NCI-H2029 (cell line): ENCODE measurements around the gene NHSL1.

Experiments
- DNase-seq: peaks from one replicate; lab custom pipeline; 2025; lab: John Stamatoyannopoulos, UW

The NHSL1 gene

DNA sequence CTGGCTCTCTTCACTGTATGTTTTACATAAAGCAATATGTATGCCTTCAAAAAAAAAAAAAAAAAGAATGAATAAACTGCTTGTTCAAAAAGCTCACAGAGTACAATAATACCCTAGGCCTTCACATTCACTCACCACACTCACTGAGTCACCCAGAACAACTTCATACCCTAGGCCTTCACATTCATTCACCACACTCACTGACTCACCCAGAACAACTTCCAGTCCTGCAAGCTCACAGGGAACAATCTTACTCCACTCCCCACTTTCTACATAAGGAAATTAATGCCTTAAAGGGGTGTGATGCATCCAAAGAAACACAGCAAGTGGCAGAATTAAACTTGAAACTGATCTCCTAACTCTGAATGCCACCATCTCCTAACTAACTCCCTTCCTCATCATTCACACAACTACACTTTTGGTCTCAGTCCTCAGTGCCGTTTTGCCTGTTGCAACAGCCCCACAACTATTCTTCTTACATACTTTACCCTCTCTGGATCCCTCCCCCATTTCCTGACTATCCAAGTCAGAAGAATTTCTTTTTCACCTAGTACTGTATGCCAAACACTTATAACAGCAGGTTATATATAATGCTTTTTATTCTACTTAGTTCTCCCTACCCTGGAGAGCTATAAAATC is 34.2 kb downstream of the NHSL1 start:
- no peak for DNase-seq

DNA sequence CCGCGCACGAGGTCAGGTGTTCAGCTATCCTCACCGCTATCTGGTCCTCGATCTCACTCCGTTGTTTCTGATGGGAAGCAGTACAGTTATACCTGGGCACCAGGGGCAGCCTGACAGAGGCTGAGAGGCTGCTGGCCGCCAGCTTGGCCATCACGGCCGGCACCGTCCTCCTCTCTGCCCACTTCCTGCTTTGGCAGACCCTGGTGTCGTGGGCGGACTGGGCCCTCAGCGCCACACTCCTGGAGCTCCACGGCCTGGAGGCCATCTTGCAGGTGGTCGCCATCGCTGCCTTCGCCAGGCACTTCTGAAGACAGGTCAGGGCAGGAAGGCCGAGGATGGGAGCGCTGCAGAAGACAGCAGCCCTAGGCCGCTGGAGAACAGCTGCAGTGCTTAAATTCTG is 35.2 kb downstream of the NHSL1 start:
- DNase-seq, result no peak

GRCh38 chr6:138461647-138462046 is 37.6 kb downstream of the NHSL1 start:
- DNase-seq, result no peak

- DNase-seq, result no peak
These were observed 42.9 kb downstream of the NHSL1 start for GRCh38 chr6:138456401-138456790.

DNA sequence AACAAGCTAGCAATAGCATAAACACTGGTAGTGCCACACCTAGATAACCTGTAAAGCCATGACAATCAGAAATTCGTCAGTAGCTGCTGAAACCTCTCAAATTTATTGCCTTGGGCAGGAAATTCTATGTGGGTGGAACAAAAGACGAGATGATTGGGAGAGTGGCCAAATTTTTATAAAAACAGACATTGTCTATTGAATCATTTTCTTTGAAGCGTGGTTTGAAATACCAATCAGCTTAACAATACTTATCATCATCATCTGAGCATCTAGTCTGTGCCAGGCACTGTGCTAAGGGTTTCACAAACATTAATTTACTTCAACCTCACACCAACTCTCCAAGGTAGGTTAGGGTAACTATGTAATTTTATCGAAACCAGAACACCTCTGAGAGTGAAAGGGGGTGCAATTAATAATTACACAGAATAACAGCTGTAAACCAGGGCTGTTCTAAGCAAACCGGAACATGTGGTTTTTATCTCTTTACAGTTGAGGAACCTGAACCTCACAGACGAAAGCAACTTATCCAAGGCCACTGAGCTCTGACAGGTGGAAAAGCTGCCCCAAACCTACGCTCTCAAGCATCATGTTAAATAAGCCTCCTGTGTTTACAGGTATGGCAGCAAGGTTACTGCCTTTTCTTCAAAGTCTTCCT is 43.4 kb downstream of the NHSL1 start:
- no peak for DNase-seq

DNA sequence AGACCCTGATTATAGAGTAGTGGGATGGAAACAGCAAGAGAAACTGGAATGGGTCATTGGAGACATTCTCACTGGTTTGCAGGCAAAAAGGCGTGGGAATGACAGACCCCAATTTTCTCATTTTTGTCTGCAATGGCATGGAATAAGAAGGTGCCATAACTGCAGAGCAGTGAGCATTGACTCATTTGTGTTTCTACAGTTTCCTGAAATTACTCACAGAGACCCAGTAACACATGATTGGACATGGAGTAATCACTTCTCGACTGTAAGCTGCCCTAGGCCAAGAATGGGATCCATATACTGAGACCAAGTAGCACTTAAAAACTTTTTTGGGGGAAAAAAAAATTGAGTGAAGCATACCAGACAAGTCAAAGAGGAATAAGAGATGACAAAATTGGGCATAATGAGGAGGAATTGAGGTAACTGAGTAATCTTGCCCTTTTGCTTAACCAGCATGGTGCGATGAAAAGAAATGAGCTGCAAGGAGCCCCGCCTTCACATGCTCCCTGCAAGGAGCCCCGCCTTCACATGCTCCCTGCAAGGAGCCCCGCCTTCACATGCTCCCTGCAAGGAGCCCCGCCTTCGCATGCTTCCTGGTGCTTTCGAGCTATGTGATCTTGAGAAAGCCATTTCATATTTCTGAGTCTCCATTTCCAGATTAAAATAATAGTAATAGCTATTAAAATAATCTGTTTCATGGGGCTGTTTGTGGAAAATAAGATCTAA is 44.1 kb downstream of the NHSL1 start:
- no peak for DNase-seq

- no peak for DNase-seq
These were observed 48.3 kb downstream of the NHSL1 start for GRCh38 chr6:138451043-138451442.

DNA sequence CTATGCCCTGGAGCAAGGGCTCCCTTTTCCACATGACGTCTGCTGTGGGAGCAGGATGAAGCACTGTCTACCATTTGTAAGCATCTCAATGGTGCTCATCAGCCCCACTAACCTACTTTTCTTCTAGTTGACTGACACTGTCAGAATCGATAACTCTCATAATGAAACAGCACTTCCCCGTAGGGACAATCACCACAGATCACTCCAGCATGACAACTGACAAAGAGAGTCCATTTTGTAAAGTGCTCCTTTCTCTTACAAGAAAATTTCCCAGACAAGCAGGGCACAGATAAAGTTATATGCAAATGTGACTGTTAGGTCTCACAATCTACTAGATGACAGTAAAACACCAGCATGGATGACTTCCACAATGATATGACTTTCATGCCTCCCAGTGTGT is 48.8 kb downstream of the NHSL1 start:
- DNase-seq, result no peak

DNA sequence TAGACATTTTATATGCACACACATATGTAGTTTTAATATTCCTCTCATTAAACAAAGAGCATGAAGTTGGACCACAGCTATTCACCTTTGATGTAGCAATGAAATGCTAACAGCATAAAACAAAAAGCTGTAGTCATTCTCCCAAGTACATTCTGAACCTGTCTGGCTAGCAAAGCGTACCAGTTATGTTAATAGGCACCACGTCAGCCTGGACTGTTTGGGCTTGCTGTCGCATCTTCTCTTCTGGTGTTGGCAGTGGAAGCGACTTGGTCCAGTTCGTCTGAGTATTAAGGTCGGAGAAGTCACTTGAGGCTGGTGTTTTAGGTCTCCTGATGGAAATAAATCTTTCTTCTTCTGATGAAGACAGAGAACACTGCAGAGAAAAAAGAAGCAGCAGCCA is 52.5 kb downstream of the NHSL1 start:
- DNase-seq, result no peak

DNA sequence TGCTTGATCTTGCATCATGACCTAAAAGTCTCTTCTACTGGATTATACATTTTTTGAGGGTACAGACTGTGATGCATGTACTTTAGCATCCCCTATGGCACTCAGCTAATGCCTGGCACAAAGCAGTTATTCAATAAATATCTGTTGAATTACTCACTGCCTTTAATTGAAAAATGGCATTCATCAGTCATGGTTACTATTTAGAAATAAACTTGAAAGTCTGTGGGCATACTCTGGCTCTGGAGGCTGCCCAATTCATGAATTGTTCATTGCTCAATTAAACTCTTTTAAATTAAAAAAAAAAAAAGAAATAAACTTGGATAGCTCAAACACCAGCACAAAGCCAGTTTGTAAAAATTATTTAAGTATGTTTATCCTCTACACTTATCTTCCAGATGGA is 55.3 kb downstream of the NHSL1 start:
- DNase-seq, result no peak

DNA sequence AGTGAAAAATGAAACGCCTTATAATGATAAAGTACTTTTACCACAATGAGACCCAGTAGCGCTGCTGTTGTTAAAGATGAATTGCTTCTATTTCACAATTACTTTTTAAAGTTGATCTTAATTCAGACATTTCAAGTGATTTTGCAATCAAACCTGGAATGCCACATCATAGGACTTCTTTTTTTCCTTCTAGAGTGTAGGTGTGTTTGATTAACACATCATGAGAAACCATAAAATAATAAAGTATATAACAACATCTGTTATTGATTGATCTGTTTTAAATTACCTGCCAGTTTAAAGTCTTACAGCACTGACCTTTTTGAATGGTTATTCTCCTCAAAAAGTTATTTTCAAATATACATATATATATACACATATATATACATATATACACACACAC is 56.6 kb downstream of the NHSL1 start:
- no peak for DNase-seq

DNA sequence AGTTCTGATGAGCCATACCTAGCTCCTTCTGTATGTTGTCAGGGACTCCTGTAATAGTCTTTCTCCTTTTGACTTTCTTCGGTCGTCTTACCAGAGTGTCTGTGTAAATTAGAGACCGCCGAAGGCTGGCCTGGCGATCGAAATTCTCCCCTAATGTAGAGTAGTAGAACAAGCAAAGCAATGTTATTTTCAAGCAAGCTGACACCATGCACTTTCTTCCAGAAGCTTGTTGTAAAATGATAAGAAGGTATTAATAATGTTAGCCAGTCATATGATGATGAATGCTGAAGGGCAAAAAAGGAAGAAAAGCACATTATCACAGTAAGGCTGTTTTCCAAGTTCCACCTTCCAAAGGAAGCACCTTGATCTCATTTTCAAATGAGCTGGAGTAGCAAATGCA is 57.3 kb downstream of the NHSL1 start:
- DNase-seq, result no peak

DNA sequence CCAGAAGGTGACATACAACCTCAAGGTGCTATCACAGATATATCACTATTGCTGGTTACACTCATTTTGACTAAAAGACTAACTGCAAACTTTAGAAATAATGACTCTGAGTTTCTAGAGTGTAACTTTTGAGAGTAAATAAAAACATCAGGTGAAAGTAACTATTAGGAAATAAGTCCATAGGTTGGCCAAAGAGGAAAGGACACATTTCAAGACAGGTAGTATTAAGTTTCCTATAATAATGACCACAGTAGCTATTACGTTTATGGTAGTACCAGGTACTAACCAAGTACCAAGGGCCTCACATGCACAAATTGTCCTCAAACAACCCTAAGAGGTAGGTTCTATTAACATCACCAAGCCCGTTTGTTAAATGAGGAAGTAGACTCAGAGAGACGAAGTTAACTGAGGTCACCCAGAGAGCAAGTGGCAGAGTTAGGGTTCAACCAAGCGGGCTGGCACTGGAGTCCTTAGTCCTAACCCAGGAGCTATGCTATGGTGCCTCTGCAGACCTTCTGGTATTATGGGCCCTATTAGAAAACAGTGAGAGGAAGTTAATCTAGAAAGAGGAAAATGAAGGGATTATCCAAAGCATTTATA is 58.4 kb downstream of the NHSL1 start:
- no peak for DNase-seq

DNA sequence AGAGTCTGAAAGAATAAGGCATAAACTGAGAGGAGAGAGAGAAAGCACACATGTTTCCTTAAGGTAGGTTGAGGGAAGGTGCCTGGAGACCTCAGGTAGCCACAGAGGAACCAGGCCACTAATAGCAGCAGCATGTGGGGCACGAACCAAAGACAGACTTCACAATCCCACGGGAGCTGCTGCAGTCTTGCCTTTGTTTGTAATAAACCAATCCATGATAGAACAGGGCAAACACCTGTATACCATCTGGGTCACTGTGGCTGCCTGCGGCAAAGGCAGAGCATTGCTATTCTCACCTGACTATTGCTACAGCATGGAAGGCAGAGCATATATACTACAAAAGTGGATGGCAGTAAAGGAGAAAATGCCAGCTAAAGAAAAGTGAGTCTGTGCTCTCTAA is 59.0 kb downstream of the NHSL1 start:
- no peak for DNase-seq

GRCh38 chr6:138439546-138439945 is 59.7 kb downstream of the NHSL1 start:
- DNase-seq, result no peak

DNA sequence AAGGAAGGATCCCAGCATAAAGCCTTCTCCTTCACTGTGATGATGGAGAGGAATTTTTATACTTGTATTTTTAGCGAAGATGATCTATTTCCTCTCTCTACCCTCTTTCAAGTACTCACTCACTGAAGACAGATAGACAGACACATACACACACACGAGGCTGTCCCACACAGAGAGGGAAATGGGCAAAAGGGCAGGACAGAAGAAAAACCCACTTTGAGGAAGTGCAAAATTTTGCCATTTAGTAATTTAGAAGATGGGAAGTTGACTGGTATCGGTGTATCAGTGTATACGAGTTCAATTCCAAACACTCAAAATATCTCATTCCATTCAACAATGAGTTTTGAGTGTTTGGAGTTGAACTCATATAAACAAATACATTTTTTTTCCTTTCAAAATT is 64.4 kb downstream of the NHSL1 start:
- DNase-seq, result no peak

GRCh38 chr6:138434096-138434495 is 65.2 kb downstream of the NHSL1 start:
- DNase-seq, result no peak

DNA sequence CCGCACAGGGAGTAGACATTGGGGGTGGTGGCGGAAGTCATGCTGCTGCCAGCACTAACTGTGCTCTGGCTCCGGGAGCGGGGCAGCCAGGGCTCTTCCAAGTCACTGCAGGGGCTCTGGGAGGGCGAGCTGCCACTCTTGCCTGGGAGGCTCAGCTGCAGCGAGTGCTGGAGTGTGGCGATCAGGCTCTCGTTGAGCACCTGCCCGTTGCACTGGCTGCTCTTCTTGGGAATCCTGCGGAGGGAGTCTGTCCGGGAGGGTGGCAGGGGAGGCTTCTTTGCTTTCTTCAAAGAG is 67.3 kb downstream of the NHSL1 start:
- no peak for DNase-seq

DNA sequence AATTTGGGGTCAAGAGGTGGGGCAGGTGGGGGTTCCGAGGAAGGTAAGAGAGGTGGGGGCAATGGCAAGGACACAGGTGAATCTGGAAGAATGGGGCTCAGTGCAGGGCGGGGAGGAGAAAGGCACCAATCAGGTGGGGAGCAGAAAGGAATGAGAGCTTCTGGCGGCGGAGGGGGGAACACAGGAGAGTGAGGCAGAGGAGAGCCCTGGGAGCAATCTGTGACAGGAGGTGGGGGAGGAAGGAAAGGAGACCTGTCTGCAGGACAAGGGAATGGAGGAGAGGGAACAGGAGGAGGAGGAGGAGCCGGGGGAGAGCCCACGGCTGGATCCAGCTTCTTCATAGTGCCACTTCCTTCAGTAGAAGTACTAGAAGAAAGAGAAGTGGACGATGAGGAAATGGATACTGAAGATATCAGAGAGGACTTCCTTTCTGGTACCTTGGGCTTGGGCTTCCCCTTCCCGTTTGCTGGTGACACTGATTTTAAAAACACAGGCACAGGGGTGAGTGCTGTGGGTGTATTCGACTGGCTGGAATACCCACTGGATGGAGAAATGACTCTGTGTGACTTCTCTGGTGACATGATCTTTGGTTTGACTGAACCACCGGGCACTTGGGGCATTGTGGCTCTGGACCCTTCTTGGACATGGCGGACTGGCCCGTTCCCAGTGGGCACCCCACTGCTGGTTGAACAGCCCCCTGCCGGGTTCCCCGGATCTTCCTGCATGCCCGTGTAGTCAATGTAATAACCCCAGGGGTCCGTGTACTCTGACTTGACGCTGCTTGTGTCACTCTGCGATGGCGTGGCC is 67.8 kb downstream of the NHSL1 start:
- DNase-seq, result no peak

GRCh38 chr6:138430361-138431145 is 68.7 kb downstream of the NHSL1 start:
- no peak for DNase-seq

- no peak for DNase-seq
These were observed 69.5 kb downstream of the NHSL1 start for GRCh38 chr6:138429761-138430160.
